Upper lobe of left lung (tissue), 6 donors: Measurements from ENCODE around the gene NHERF1. TPM values are rescaled to one million over a fixed set of nuclear protein-coding genes. Genes with fewer than 3 reads are reported as not detected.
A peak's percentile ranks its signal among the peaks of the same experiment; 100 is the strongest.

Experiments
- ATAC-seq, 2 donors: fragments of 200-7000 bp; cut with Tn5 transposase; one replicate each; pipeline ENCODE4 v1.9.1; 2022; ENCODE audit warnings: mild to moderate bottlenecking in 2 of 2, moderate library complexity in 2 of 2; ENCODE audit not compliant: low FRiP score in 2 of 2
- DNase-seq, 2 donors: peaks; one replicate each; pipeline ENCODE4 v3.0.0-alpha.2; 2019 to 2020
- H3K27ac ChIP-seq, 4 donors: fragments of 200-600 bp; sonication (generic); one replicate each; pipeline ENCODE4 v1.5.1; 2016 to 2019
- H3K27me3 ChIP-seq, 4 donors: fragments of 200-600 bp; sonication (generic); one replicate each; pipeline ENCODE4 v1.5.1; 2017 to 2019
- H3K36me3 ChIP-seq, 4 donors: fragments of 200-600 bp; sonication (generic); one replicate each; pipeline ENCODE4 v1.5.1; 2016 to 2019
- H3K4me1 ChIP-seq, 4 donors: fragments of 200-600 bp; sonication (generic); one replicate each; pipeline ENCODE4 v1.5.1; 2018 to 2019
- H3K4me3 ChIP-seq, 4 donors: fragments of 200-600 bp; sonication (generic); one replicate each; pipeline ENCODE4 v1.5.1; 2017 to 2019; ENCODE audit warnings: mild to moderate bottlenecking in 2 of 4, moderate library complexity in 1 of 4
- H3K9me3 ChIP-seq, 4 donors: fragments of 200-600 bp; sonication (generic); one replicate each; pipeline ENCODE4 v1.5.1; 2018 to 2019
- EP300 ChIP-seq, 4 donors: sonication (generic); formaldehyde crosslinking; IDR thresholded peaks; one replicate each; pipeline ENCODE4 v1.5.1; 2017; ENCODE audit warnings: antibody characterized with exemption in 4 of 4, control low read depth in 2 of 4
- POLR2A ChIP-seq, 4 donors: fragments of 450-650 bp; IDR thresholded peaks; one replicate each; pipeline ENCODE4 v1.5.1; 2016 to 2017; ENCODE audit warnings: antibody characterized with exemption in 4 of 4, mild to moderate bottlenecking in 2 of 4
- POLR2AphosphoS5 ChIP-seq, 2 donors: sonication (generic); formaldehyde crosslinking; IDR thresholded peaks; one replicate each; pipeline ENCODE4 v1.5.1; 2017; ENCODE audit warnings: antibody characterized with exemption in 2 of 2
- WGBS, 2 donors: methylation state at CpG; one replicate each; pipeline ENCODE4 v1.1.5; 2017 to 2018; 5-methylcytosine and 5-hydroxymethylcytosine counted together
- total RNA-seq, 6 donors: library from RNA; depleted of rRNA in 4 of 6; stranded (reverse); fragments of >200 nt in 4 of 6; gene quantifications; one replicate each; pipeline versions ENCODE4 v1.1.0 to v1.2.1, GENCODE V29; 2016 to 2021
- TF ChIP-seq, protein P1 (sequence below), 6 experiments: fragments of 450-650 bp in 4 of 6; fragments of 200-600 bp in 2 of 6; sonication (generic) in 2 of 6; IDR thresholded peaks; one replicate each; pipeline ENCODE4 v1.5.1; 2016 to 2019; ENCODE audit warnings: antibody characterized with exemption in 6 of 6
- donor health status: DM: no; HTN: no; CAD: no; lungs with moderate emphysema.
- donor health status: DM: no; HTN: yes; CAD: no; lungs with severe emphysema.

Gene NHERF1
- total RNA-seq, 6 donors from 2014 or later: 21.6 to 49.4 (median 34.8) TPM

DNA sequence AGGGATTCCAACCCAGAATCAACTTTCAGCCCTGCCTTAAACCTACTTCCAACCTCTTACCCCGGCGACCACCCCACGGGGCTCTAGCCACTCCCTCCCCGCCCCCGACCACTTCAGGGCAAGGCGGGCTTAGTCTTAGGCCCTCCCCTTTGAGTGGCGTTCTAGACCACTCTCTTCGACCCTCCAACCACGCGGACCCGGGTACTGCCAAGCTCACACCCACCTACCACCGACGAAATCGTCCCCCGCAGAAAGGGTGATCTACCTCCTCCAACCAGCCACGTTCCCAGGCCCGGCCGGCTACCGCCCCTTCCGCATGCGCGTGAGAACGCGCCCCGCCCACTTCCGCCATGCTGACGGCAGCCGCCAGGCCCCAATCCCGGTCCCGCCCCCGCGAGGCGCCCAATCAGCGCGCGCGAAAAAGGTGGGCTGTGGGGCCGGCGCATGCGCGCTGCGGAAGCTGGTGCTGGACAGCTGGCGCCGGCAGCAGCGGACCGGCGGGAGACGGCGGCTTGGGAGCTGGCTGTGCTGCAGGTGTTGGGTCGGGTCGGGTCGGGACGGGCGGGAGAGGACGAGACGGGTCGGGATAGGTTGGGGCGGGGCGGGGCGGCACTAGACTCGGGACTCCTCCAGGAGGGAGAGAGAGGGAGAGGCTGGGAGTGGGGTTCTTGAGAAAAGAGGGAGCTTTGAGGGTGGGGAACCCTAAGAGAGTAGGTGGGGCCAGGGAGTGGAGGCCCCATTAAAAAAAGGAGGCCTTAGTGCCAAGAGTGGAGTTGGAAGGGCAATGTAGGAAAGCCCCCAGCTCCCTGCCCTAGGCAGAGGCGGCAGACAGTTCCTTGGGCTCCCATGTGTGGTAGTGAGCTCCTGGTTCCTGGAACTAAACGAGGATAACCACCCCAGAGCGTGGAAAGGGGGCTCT lies 27.9 kb downstream of the NHERF1 start, which contains the start of gene NAT9:
NAT9 (minus strand) TSS at position 302 of the 919 bp plus-strand sequence. CDS start 647 bp downstream, outside the sequence.
- ATAC-seq (peak; percentile 93 to 97), DNase-seq (peak; percentile 94 to 100)
- WGBS, 2 donors: 0% methylated on average over 30 to 31 of the region's 64 CpGs
- no peaks in the 10 kb centered on the region for H3K27me3 ChIP-seq
- H3K4me3 ChIP-seq: peak within 1 kb of the TSS; percentile 59 to 96 (median 86)
- TF ChIP-seq EP300 (IDR thresholded peaks at IDR 0.05) (peak in 1 of 4 donors; percentile 82), POLR2A (IDR thresholded peaks at IDR 0.05) (peak in 1 of 4 donors; percentile 86), POLR2AphosphoS5 (IDR thresholded peaks at IDR 0.05) (peak; percentile 77 to 94)
- TF ChIP-seq, protein P1, sequence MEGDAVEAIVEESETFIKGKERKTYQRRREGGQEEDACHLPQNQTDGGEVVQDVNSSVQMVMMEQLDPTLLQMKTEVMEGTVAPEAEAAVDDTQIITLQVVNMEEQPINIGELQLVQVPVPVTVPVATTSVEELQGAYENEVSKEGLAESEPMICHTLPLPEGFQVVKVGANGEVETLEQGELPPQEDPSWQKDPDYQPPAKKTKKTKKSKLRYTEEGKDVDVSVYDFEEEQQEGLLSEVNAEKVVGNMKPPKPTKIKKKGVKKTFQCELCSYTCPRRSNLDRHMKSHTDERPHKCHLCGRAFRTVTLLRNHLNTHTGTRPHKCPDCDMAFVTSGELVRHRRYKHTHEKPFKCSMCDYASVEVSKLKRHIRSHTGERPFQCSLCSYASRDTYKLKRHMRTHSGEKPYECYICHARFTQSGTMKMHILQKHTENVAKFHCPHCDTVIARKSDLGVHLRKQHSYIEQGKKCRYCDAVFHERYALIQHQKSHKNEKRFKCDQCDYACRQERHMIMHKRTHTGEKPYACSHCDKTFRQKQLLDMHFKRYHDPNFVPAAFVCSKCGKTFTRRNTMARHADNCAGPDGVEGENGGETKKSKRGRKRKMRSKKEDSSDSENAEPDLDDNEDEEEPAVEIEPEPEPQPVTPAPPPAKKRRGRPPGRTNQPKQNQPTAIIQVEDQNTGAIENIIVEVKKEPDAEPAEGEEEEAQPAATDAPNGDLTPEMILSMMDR (IDR thresholded peaks at IDR 0.05): peak in 4 of 6 experiments; percentile 12 to 36 (median 32)
- H3K27ac ChIP-seq: peak within 1 kb of the TSS; percentile 51 to 84 (median 80)
- no peaks in the 10 kb centered on the region for H3K9me3 ChIP-seq
- H3K4me1 ChIP-seq: peaks cover 20 to 64% (median 40%) of the 10 kb centered on the region in 4 donors
- peaks cover 14 to 34% (median 30%) of the 10 kb centered on the region in 4 donors for H3K36me3 ChIP-seq

GRCh38 chr17:74776990-74777389 lies 28.6 kb downstream of the NHERF1 start:
- 42 to 50% methylated on average over 7 to 10 of the region's 10 CpGs for WGBS, 2 donors
- H3K4me3 ChIP-seq: peak overlapping the region; percentile 59 to 96 (median 86)
- ATAC-seq: no peak
- no peaks in the 10 kb centered on the region for H3K27me3 ChIP-seq
- no peaks in the 10 kb centered on the region for H3K9me3 ChIP-seq
- no peak for TF ChIP-seq POLR2A (IDR thresholded peaks at IDR 0.05)
- no peak for TF ChIP-seq EP300 (IDR thresholded peaks at IDR 0.05)
- H3K36me3 ChIP-seq: peaks cover 10 to 27% (median 23%) of the 10 kb centered on the region in 4 donors
- peaks cover 20 to 64% (median 40%) of the 10 kb centered on the region in 4 donors for H3K4me1 ChIP-seq
- H3K27ac ChIP-seq: peak overlapping the region in 3 of 4 donors; percentile 51 to 83 (median 78)
- no peak for DNase-seq

GRCh38 chr17:74777901-74778515 lies 29.6 kb downstream of the NHERF1 start:
- no peak for TF ChIP-seq POLR2A (IDR thresholded peaks at IDR 0.05)
- TF ChIP-seq, protein P1 (IDR thresholded peaks at IDR 0.05): no peak
- TF ChIP-seq POLR2AphosphoS5 (IDR thresholded peaks at IDR 0.05): no peak
- TF ChIP-seq EP300 (IDR thresholded peaks at IDR 0.05): no peak
- ATAC-seq (no peak), DNase-seq (no peak)
- no peaks in the 10 kb centered on the region for H3K9me3 ChIP-seq
- H3K36me3 ChIP-seq: peaks cover 6 to 17% (median 13%) of the 10 kb centered on the region in 4 donors
- peaks cover 20 to 64% (median 40%) of the 10 kb centered on the region in 4 donors for H3K4me1 ChIP-seq
- H3K4me3 ChIP-seq: no peak overlapping the region
- 57 to 67% methylated on average over 6 of the region's 6 CpGs for WGBS, 2 donors
- H3K27me3 ChIP-seq: no peaks in the 10 kb centered on the region
- H3K27ac ChIP-seq: no peak overlapping the region

- WGBS, 2 donors: 60 to 63% methylated on average over 5 of the region's 5 CpGs
- H3K27ac ChIP-seq: peak overlapping the region; percentile 25 to 73 (median 68)
These were observed 30.5 kb downstream of the NHERF1 start for GRCh38 chr17:74778960-74779359.

More at GRCh38 chr17:74778960-74779359, 30.5 kb downstream of the NHERF1 start:
- Histone ChIP-seq H3K36me3 (peaks cover 0 to 10% (median 5%) of the 10 kb centered on the region in 4 donors), H3K9me3 (no peaks in the 10 kb centered on the region), H3K4me3 (no peak overlapping the region), H3K27me3 (no peaks in the 10 kb centered on the region), H3K4me1 (peaks cover 20 to 59% (median 40%) of the 10 kb centered on the region in 4 donors)
- ATAC-seq (no peak), DNase-seq (no peak)
- TF ChIP-seq POLR2AphosphoS5 (IDR thresholded peaks at IDR 0.05) (no peak), EP300 (IDR thresholded peaks at IDR 0.05) (no peak), POLR2A (IDR thresholded peaks at IDR 0.05) (no peak)
- TF ChIP-seq, protein P1 (IDR thresholded peaks at IDR 0.05): no peak
